Peyer's patch (tissue), 4 donors: ENCODE results near the gene ODAD4.

Source experiments
- POLR2A ChIP-seq, 2 donors: fragments of 450-650 bp; IDR thresholded peaks; one replicate each; pipeline ENCODE4 v1.5.1; 2017; ENCODE audit warnings: antibody characterized with exemption in 2 of 2, mild to moderate bottlenecking in 2 of 2, moderate library complexity in 2 of 2
- TF ChIP-seq, protein P1 (sequence below), 6 experiments: fragments of 450-650 bp in 4 of 6; fragments of 200-600 bp in 2 of 6; sonication (generic) in 1 of 6; IDR thresholded peaks; one replicate each; pipeline ENCODE4 v1.5.1; 2017 to 2019; ENCODE audit warnings: antibody characterized with exemption in 6 of 6, mild to moderate bottlenecking in 3 of 6, moderate library complexity in 1 of 6

DNA sequence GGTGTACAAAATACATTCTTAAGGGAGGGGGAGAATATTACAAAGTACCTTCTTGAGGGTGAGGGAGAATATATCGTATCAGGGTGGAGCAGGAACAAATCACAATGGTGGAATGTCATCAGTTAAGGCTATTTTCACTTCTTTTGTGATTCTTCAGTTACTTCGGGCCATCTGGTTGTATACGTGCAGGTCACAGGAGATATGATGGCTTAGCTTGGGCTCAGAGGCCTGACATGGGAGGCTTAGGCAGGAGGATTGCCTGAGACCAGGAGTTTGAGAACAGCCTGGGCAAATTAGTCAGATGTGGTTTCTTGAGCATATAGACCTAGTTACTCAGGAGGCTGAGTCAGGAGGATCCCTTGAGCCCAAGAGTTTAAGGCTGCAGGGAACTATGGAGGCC is 13.1 kb downstream of the ODAD4 start:
- TF ChIP-seq, protein P1, sequence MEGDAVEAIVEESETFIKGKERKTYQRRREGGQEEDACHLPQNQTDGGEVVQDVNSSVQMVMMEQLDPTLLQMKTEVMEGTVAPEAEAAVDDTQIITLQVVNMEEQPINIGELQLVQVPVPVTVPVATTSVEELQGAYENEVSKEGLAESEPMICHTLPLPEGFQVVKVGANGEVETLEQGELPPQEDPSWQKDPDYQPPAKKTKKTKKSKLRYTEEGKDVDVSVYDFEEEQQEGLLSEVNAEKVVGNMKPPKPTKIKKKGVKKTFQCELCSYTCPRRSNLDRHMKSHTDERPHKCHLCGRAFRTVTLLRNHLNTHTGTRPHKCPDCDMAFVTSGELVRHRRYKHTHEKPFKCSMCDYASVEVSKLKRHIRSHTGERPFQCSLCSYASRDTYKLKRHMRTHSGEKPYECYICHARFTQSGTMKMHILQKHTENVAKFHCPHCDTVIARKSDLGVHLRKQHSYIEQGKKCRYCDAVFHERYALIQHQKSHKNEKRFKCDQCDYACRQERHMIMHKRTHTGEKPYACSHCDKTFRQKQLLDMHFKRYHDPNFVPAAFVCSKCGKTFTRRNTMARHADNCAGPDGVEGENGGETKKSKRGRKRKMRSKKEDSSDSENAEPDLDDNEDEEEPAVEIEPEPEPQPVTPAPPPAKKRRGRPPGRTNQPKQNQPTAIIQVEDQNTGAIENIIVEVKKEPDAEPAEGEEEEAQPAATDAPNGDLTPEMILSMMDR (IDR thresholded peaks at IDR 0.05) = no peak
- no peak for TF ChIP-seq POLR2A (IDR thresholded peaks at IDR 0.05)
